Suprapubic skin (tissue), 4 donors: Measurements from ENCODE around the gene COL25A1. TPM values are rescaled to one million over a fixed set of nuclear protein-coding genes. Genes with fewer than 3 reads are reported as not detected.

Experiments used
- DNase-seq, 2 donors: peaks; one replicate each; pipeline ENCODE4 v3.0.0-alpha.2; 2019; ENCODE audit warnings: low spot score in 2 of 2
- H3K27ac ChIP-seq: fragments of 200-600 bp; sonication (generic); one replicate; pipeline ENCODE4 v1.5.1; 2019
- H3K27me3 ChIP-seq: fragments of 200-600 bp; sonication (generic); one replicate; pipeline ENCODE4 v1.5.1; 2019
- H3K36me3 ChIP-seq: fragments of 200-600 bp; sonication (generic); one replicate; pipeline ENCODE4 v1.5.1; 2019
- H3K4me1 ChIP-seq: fragments of 200-600 bp; sonication (generic); one replicate; pipeline ENCODE4 v1.5.1; 2019
- H3K4me3 ChIP-seq: fragments of 200-600 bp; sonication (generic); one replicate; pipeline ENCODE4 v1.5.1; 2019; ENCODE audit warnings: mild to moderate bottlenecking
- H3K9me3 ChIP-seq: fragments of 200-600 bp; sonication (generic); one replicate; pipeline ENCODE4 v1.5.1; 2019
- CTCF ChIP-seq, 2 donors: fragments of 200-600 bp in 1 of 2; fragments of 450-650 bp in 1 of 2; sonication (generic) in 1 of 2; IDR thresholded peaks; one replicate each; pipeline ENCODE4 v1.5.1; 2016 to 2019; ENCODE audit warnings: antibody characterized with exemption in 2 of 2, mild to moderate bottlenecking in 1 of 2, moderate library complexity in 1 of 2
- EP300 ChIP-seq: sonication (generic); formaldehyde crosslinking; IDR thresholded peaks from one replicate; pipeline ENCODE4 v1.6.1; 2017; ENCODE audit warnings: antibody characterized with exemption
- POLR2A ChIP-seq, 2 donors: fragments of 450-650 bp; IDR thresholded peaks; one replicate each; pipeline ENCODE4 v1.6.1; 2017; ENCODE audit warnings: antibody characterized with exemption in 2 of 2, mild to moderate bottlenecking in 2 of 2, moderate library complexity in 2 of 2
- POLR2AphosphoS5 ChIP-seq, 3 donors: sonication (generic); formaldehyde crosslinking; IDR thresholded peaks; one replicate each; pipeline ENCODE4 v1.6.1; 2017; ENCODE audit warnings: antibody characterized with exemption in 3 of 3
- WGBS: methylation state at CpG from one replicate; pipeline ENCODE4 v1.1.5; 2018; 5-methylcytosine and 5-hydroxymethylcytosine counted together
- total RNA-seq, 4 donors: library from RNA; depleted of rRNA; stranded (reverse); fragments of >200 nt; gene quantifications; one replicate each; pipeline ENCODE4 v1.1.0, GENCODE V29; 2016

COL25A1 gene
- total RNA-seq, 4 donors from 2014 or later = 0.30 to 1.4 (median 1.0) TPM

- 88% methylated on average over 1 of the region's 1 CpG for WGBS
- Histone ChIP-seq H3K27me3 (no peaks in the 10 kb centered on the region), H3K27ac (no peak overlapping the region), H3K4me1 (no peaks in the 10 kb centered on the region), H3K4me3 (no peak overlapping the region), H3K36me3 (no peaks in the 10 kb centered on the region), H3K9me3 (no peaks in the 10 kb centered on the region)
- DNase-seq = no peak
- TF ChIP-seq CTCF (IDR thresholded peaks at IDR 0.05) (no peak), EP300 (no peak), POLR2AphosphoS5 (IDR thresholded peaks at IDR 0.05) (no peak), POLR2A (IDR thresholded peaks at IDR 0.05) (no peak)
Measured at GRCh38 chr4:109199585-109199984, 102.9 kb downstream of the COL25A1 start.

- 67% methylated on average over 1 of the region's 1 CpG for WGBS
- H3K9me3 ChIP-seq = no peaks in the 10 kb centered on the region
- no peaks in the 10 kb centered on the region for H3K27me3 ChIP-seq
- H3K27ac ChIP-seq = no peak overlapping the region
- no peak overlapping the region for H3K4me3 ChIP-seq
- H3K4me1 ChIP-seq = no peaks in the 10 kb centered on the region
- TF ChIP-seq EP300 (no peak), POLR2AphosphoS5 (IDR thresholded peaks at IDR 0.05) (no peak), POLR2A (IDR thresholded peaks at IDR 0.05) (no peak), CTCF (IDR thresholded peaks at IDR 0.05) (no peak)
- DNase-seq = no peak
- no peaks in the 10 kb centered on the region for H3K36me3 ChIP-seq
Measured at GRCh38 chr4:109195646-109196045, 106.8 kb downstream of the COL25A1 start.

GRCh38 chr4:109191216-109191615 is 111.2 kb downstream of the COL25A1 start:
- no peaks in the 10 kb centered on the region for H3K4me1 ChIP-seq
- H3K36me3 ChIP-seq = no peaks in the 10 kb centered on the region
- H3K9me3 ChIP-seq = no peaks in the 10 kb centered on the region
- no peak overlapping the region for H3K4me3 ChIP-seq
- 94% methylated on average over 5 of the region's 5 CpGs for WGBS
- H3K27ac ChIP-seq = no peak overlapping the region
- no peaks in the 10 kb centered on the region for H3K27me3 ChIP-seq
- no peak for TF ChIP-seq EP300
- TF ChIP-seq CTCF (IDR thresholded peaks at IDR 0.05) = no peak
- no peak for DNase-seq

GRCh38 chr4:109186458-109186945 is 116.0 kb downstream of the COL25A1 start:
- WGBS = 83% methylated on average over 4 of the region's 4 CpGs
- no peaks in the 10 kb centered on the region for H3K27me3 ChIP-seq
- no peaks in the 10 kb centered on the region for H3K9me3 ChIP-seq
- DNase-seq = no peak
- no peak overlapping the region for H3K4me3 ChIP-seq
- no peaks in the 10 kb centered on the region for H3K36me3 ChIP-seq
- peaks cover 9% of the 10 kb centered on the region for H3K4me1 ChIP-seq
- no peak overlapping the region for H3K27ac ChIP-seq
- TF ChIP-seq EP300 (no peak), POLR2AphosphoS5 (IDR thresholded peaks at IDR 0.05) (no peak), POLR2A (IDR thresholded peaks at IDR 0.05) (no peak), CTCF (IDR thresholded peaks at IDR 0.05) (no peak)

- no peak for DNase-seq
- Histone ChIP-seq H3K36me3 (no peaks in the 10 kb centered on the region), H3K9me3 (no peaks in the 10 kb centered on the region), H3K27me3 (no peaks in the 10 kb centered on the region), H3K4me3 (no peak overlapping the region), H3K4me1 (peaks cover 9% of the 10 kb centered on the region), H3K27ac (no peak overlapping the region)
- TF ChIP-seq POLR2A (IDR thresholded peaks at IDR 0.05) = no peak
- no peak for TF ChIP-seq EP300
- no peak for TF ChIP-seq CTCF (IDR thresholded peaks at IDR 0.05)
- no peak for TF ChIP-seq POLR2AphosphoS5 (IDR thresholded peaks at IDR 0.05)
- 66% methylated on average over 7 of the region's 7 CpGs for WGBS
Measured at GRCh38 chr4:109185951-109186350, 116.5 kb downstream of the COL25A1 start.
